PC-3 (cell line): ENCODE data around the gene TAOK2.

Source experiments
- EZH2 ChIP-seq: fragments of 300-600 bp; sonication (generic); IDR thresholded peaks from one replicate; pipeline ENCODE4 v1.6.1; 2017; ENCODE audit warnings: antibody characterized with exemption, mild to moderate bottlenecking, low read length; ENCODE audit not compliant: unreplicated experiment
- TF ChIP-seq, protein P1 (sequence below): fragments of 300-600 bp; sonication (generic); conservative IDR thresholded peaks from 2 replicates; pipeline ENCODE4 v1.5.1; 2017; ENCODE audit warnings: antibody characterized with exemption, low read depth, mild to moderate bottlenecking, low read length

DNA sequence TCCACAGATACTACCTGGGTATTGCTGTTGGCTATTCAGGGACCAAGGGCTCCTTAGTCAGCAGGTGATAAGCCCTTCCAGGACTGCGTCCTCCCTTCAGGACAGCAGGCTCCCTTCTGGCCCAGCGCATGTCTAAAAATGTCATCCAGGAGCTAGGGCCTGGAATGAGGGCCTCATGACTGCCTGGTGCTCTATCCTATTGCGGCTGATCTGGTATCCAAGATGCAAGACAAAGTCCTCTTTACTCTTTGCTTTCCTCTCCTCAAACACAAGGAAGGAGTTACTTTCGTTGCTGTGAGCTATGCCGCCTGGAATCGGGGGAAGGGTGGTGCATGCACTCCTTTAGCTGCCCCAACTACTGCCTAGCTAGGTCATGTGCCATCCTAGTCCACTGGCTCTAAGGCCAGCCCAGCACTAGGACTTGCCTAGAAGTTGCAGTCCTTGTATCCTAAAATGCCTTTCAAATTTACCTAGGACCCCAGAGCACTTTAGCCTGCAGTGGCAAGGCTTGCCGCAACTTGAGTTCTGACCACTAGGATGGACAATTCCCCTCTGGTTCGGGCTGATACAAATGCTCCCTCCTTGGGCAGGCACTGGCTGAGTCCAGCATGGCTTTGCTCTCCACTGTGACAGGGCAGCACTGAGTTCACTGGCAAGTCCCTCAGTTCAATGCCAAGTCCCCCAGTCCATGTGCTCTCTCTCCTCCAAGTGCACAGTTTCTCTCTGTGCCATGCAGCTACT, 21.9 kb upstream of the TAOK2 start:
- no peak for TF ChIP-seq EZH2
- TF ChIP-seq, protein P1, sequence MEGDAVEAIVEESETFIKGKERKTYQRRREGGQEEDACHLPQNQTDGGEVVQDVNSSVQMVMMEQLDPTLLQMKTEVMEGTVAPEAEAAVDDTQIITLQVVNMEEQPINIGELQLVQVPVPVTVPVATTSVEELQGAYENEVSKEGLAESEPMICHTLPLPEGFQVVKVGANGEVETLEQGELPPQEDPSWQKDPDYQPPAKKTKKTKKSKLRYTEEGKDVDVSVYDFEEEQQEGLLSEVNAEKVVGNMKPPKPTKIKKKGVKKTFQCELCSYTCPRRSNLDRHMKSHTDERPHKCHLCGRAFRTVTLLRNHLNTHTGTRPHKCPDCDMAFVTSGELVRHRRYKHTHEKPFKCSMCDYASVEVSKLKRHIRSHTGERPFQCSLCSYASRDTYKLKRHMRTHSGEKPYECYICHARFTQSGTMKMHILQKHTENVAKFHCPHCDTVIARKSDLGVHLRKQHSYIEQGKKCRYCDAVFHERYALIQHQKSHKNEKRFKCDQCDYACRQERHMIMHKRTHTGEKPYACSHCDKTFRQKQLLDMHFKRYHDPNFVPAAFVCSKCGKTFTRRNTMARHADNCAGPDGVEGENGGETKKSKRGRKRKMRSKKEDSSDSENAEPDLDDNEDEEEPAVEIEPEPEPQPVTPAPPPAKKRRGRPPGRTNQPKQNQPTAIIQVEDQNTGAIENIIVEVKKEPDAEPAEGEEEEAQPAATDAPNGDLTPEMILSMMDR: no peak
